ENCODE measurements around the gene COL6A2.

GRCh38 chr21:46100020-46100419, 2.1 kb downstream of the COL6A2 start:
- TF ChIP-seq REST (IDR thresholded peaks at IDR 0.05; ENCODE audit: low read depth, low read length): no peak
- no peak for TF ChIP-seq POLR2AphosphoS5 (IDR thresholded peaks at IDR 0.05; ENCODE audit: low read length)
- no peak for TF ChIP-seq SP1 (IDR thresholded peaks at IDR 0.05; ENCODE audit: low read depth, low read length)
- TF ChIP-seq POLR2A (IDR thresholded peaks at IDR 0.05; ENCODE audit: low read depth, low read length): no peak
- TF ChIP-seq CTCF (IDR thresholded peaks at IDR 0.05 in 2 of 3, conservative IDR thresholded peaks at IDR 0.05 in 1 of 3; ENCODE audit: control insufficient read depth in 2 of 3, extremely low read depth in 1 of 3, insufficient read depth in 1 of 3, low read depth in 3 of 3, low read length in 3 of 3): no peak
- TF ChIP-seq WRNIP1 (IDR thresholded peaks at IDR 0.05; ENCODE audit: borderline replicate concordance, low read depth, low read length): no peak
- no peak for TF ChIP-seq ATF2 (IDR thresholded peaks at IDR 0.05; ENCODE audit: low read length)
- TF ChIP-seq ZNF274 (IDR thresholded peaks at IDR 0.05; ENCODE audit: insufficient read depth, insufficient read length): no peak
- no peak for TF ChIP-seq BHLHE40 (IDR thresholded peaks at IDR 0.05; ENCODE audit: borderline replicate concordance in 1 of 2, low read depth in 2 of 2, low read length in 1 of 2)
- no peak for TF ChIP-seq CREB1 (IDR thresholded peaks at IDR 0.05; ENCODE audit: low read depth)
- TF ChIP-seq BCLAF1 (IDR thresholded peaks at IDR 0.05): no peak
